Mesodermal cell (in vitro differentiated cells): ENCODE results near the gene RAB41. TPM values are rescaled to one million over a fixed set of nuclear protein-coding genes. Genes with fewer than 3 reads are reported as not detected.
"Not testable (repeated sequence)": the region's sequence is repeated elsewhere in the genome, so short reads cannot be mapped to it uniquely, and the experiment has no call there.

Experiments used
- H3K27ac ChIP-seq: 2 replicates; pipeline ENCODE4 v1.7.0; 2013; ENCODE audit warnings: mild to moderate bottlenecking, low read depth, low read length, moderate library complexity; ENCODE audit not compliant: severe bottlenecking
- H3K36me3 ChIP-seq: 2 replicates; pipeline ENCODE4 v1.7.1; 2013; ENCODE audit warnings: mild to moderate bottlenecking, low read length, moderate library complexity; ENCODE audit not compliant: control insufficient read depth, insufficient read depth
- H3K4me1 ChIP-seq: one replicate; pipeline ENCODE4 v1.7.1; 2013; ENCODE audit warnings: mild to moderate bottlenecking, low read length; ENCODE audit not compliant: insufficient read depth, control insufficient read depth, poor library complexity, severe bottlenecking
- H3K4me3 ChIP-seq: 2 replicates; pipeline ENCODE4 v1.7.0; 2013; ENCODE audit warnings: low read length, control low read depth, mild to moderate bottlenecking; ENCODE audit not compliant: insufficient read depth, poor library complexity, severe bottlenecking; ENCODE audit errors: extremely low read depth
- H3K9me3 ChIP-seq: 2 replicates; pipeline ENCODE4 v1.7.1; 2013; ENCODE audit warnings: mild to moderate bottlenecking, low read length, moderate library complexity; ENCODE audit not compliant: control insufficient read depth
- WGBS, 2 experiments: methylation state at CpG; one replicate each; pipeline ENCODE4 v1.1.5; 2013; ENCODE audit warnings: missing lambda C conversion rate in 2 of 2; ENCODE audit not compliant: insufficient coverage in 2 of 2; 5-methylcytosine and 5-hydroxymethylcytosine counted together
- polyA plus RNA-seq, 2 experiments: library from polyadenylated mRNA; stranded (reverse); fragments of 50-300 nt; gene quantifications; one replicate each; pipeline ENCODE4 v1.2.3, GENCODE V29; 2013

RAB41 gene
- not detected for polyA plus RNA-seq (2013, experiment 1 of 2)
- polyA plus RNA-seq (2013, experiment 2 of 2), result not detected

DNA sequence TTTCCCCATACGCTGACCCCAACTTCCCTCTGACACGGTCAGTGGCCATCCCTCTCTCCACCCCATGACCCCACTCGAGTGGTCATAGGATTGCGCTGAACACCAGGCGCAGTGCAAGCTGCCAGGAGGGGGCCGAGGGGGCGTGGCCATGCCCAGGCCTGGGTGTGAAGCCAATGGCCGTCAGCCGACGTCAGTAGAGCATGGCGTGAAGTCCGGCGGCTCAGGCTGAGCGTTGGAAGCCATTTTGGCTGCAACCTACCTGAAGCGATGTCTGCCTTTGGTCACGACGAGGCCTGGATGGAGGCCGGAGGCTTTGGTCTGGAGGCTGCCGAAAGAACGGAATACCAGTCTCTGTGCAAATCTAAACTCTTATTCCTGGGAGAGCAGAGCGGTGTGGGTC, at the start of gene RAB41:
TSS of gene RAB41 (plus strand) at position 222 of the 400 bp plus-strand sequence. CDS start at position 268, 46 bp downstream.
- WGBS, 2 experiments, result 90 to 99% methylated on average over 2 to 16 of the region's 21 CpGs
- Histone ChIP-seq H3K9me3 (no peaks in the 10 kb centered on the region), H3K4me1 (no peaks in the 10 kb centered on the region), H3K27ac (no peak within 1 kb of the TSS), H3K36me3 (peaks cover 12% of the 10 kb centered on the region), H3K4me3 (no peak within 1 kb of the TSS)

DNA sequence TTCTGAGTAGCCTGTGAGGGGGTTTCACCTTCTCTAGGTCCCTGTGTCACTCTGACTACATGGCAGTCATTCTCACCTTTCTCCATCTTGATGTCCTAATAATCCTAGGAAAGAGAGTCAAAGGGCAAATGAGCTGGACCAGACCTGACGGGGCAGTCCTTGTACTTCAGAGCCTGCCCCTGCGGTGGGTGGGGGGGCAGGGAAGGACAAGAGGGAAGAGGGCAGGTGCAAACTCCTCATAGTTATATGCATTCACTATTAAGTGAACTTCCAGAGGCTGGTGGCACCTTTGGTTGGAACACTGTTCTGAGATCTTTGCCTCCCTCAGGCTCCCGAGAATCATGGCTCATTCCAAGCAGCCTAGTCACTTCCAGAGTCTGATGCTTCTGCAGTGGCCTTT, 47.6 kb upstream of the RAB41 start, which contains the start of gene AWAT1:
TSS of gene AWAT1 (plus strand) at position 301 of the 400 bp plus-strand sequence. CDS start at position 342, 41 bp downstream.
- Histone ChIP-seq H3K36me3 (no peaks in the 10 kb centered on the region), H3K4me1 (no peaks in the 10 kb centered on the region), H3K4me3 (no peak within 1 kb of the TSS), H3K9me3 (no peaks in the 10 kb centered on the region), H3K27ac (no peak within 1 kb of the TSS)
- WGBS, 2 experiments, result 50% methylated on average over 1 of the region's 3 CpGs; no CpG with 5 or more reads in 1 of the 2 experiments

DNA sequence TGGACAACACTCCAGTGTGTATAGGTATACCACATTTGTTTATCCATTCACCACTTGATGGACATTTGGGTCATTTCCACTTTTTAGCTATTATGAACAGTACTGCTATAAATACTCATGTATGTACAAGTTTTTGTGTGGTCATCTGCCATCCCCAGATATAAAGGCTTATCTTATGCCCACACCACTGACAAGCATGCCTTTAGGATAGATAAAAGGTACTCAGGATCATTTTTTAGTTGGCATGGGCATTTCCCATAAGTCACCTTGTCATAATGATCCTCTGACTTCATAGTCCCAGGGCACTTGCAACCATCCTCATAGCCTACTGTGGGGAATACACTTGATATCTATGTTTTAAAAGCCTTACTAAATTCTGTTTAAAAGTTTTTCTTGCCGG, 41.2 kb upstream of the RAB41 start:
- Histone ChIP-seq H3K4me1 (no peaks in the 10 kb centered on the region), H3K27ac (no peak overlapping the region), H3K36me3 (no peaks in the 10 kb centered on the region), H3K4me3 (no peak overlapping the region), H3K9me3 (no peaks in the 10 kb centered on the region)
- WGBS, 2 experiments, result 63% methylated on average over 1 of the region's 1 CpG; no CpG with 5 or more reads in 1 of the 2 experiments

DNA sequence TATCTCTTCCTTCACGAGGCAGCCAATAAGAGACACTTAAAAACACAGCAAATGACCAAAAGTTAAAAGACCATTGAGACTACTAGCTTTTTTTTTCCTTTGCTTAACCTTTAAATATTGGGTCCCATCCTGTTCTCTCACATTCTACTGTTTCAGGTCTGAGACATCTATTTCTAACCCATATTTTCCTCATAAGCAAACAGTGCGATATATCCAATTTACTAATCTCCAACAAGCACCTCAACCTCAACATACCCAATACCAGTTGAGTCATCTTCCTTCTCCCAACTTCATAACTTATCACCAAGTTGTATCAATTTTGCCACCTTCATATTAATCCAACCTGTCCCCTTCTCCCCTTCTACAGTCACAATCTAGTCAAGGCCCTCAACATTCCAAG, 40.5 kb upstream of the RAB41 start:
- Histone ChIP-seq H3K4me3 (no peak overlapping the region), H3K27ac (no peak overlapping the region), H3K36me3 (no peaks in the 10 kb centered on the region), H3K4me1 (no peaks in the 10 kb centered on the region), H3K9me3 (no peaks in the 10 kb centered on the region)
- 89 to 100% methylated on average over 1 of the region's 2 CpGs for WGBS, 2 experiments

DNA sequence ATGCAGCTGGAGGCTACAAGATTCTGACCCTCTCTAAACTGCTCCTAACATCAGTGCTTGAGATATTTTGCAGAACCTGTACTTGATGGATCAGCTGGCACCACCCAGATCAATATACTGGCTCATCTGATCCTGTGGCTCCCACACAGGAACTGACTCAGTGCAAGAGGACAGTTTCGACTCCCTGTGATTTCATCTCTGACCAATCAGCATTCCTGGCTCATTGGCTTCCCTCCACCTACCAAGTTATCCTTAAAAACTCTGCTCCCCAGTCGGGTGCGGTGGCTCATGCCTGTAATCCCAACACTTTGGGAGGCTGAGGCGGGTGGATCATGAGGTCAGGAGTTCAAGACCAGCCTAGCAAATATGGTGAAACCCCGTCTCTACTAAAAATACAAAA, 38.4 kb upstream of the RAB41 start:
- WGBS, 2 experiments, result 80% methylated on average over 1 of the region's 5 CpGs; no CpG with 5 or more reads in 1 of the 2 experiments
- H3K9me3 ChIP-seq, H3K36me3 ChIP-seq: not testable (repeated sequence)

DNA sequence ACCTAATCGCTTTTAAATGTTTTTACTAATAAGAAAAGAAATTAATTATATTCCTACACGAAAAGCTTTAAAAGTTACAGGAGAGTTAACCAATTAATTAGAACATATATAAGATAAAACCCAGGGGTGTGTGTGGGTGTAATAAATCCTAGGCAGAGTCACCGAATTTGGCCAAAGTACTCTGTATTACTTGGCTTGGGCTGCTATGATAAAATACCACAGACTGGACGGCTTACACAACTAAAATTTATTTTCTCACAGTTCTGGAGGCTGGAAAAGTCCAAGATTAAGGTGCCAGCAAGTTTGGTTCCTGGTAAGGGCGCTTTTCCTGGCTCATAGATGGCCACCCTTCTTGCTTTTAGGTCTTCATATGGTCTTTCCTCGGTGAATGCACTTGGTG, 37.1 kb upstream of the RAB41 start:
- WGBS, 2 experiments, result 100% methylated on average over 1 of the region's 6 CpGs; no CpG with 5 or more reads in 1 of the 2 experiments

More for the DNA sequence above, 38.4 kb upstream of the RAB41 start:
- not testable (repeated sequence) for H3K4me1 ChIP-seq, H3K4me3 ChIP-seq, H3K27ac ChIP-seq

DNA sequence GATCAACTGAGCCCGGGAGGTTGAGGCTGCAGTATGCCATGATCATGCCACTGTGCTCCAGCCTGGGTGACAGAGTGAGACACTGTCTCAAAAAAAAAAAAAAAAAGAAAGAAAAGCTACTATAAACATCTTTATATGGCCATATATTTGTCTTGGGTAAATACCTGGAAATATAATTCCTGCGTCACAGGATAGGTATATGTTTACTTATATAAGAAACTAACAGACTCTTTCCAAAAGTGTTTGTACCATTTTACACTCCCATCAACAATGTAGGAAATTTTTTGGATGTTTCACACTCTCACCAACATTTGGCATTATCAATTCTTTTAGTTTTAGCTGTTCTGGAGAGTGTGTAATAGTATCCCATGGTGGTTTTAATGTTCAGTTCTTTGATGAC, 34.7 kb upstream of the RAB41 start:
- WGBS, 2 experiments, result no CpG with 5 or more reads among the region's 2 CpGs
- H3K27ac ChIP-seq, result no peak overlapping the region
- H3K36me3 ChIP-seq, result no peaks in the 10 kb centered on the region
- no peak overlapping the region for H3K4me3 ChIP-seq
- H3K9me3 ChIP-seq, result no peaks in the 10 kb centered on the region
- H3K4me1 ChIP-seq, result no peaks in the 10 kb centered on the region

More for the DNA sequence above, 37.1 kb upstream of the RAB41 start:
- Histone ChIP-seq H3K27ac (no peak overlapping the region), H3K4me3 (no peak overlapping the region), H3K9me3 (no peaks in the 10 kb centered on the region), H3K36me3 (no peaks in the 10 kb centered on the region), H3K4me1 (no peaks in the 10 kb centered on the region)

DNA sequence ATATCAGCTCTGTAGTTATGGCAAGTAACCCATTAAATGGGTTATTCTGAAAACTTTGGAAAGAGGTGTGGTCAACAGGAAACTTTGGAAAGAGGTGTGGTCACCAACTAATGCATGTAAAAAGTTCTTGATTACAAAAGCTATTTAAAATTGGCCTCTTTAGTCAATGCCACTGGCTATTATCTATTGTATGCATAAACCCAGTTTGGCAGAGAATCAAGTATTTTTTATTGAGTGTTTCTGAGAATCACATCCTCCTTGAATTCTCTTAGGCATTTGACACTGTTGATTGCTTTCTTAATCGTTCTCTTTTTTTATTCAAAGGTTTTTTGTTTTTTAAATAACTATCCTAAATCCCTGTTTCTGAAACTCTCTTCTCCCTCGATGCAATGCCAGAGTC, 29.5 kb upstream of the RAB41 start:
- Histone ChIP-seq H3K27ac (no peak overlapping the region), H3K4me1 (no peaks in the 10 kb centered on the region), H3K4me3 (no peak overlapping the region), H3K36me3 (no peaks in the 10 kb centered on the region), H3K9me3 (no peaks in the 10 kb centered on the region)
- WGBS, 2 experiments, result 94 to 100% methylated on average over 1 to 2 of the region's 2 CpGs

DNA sequence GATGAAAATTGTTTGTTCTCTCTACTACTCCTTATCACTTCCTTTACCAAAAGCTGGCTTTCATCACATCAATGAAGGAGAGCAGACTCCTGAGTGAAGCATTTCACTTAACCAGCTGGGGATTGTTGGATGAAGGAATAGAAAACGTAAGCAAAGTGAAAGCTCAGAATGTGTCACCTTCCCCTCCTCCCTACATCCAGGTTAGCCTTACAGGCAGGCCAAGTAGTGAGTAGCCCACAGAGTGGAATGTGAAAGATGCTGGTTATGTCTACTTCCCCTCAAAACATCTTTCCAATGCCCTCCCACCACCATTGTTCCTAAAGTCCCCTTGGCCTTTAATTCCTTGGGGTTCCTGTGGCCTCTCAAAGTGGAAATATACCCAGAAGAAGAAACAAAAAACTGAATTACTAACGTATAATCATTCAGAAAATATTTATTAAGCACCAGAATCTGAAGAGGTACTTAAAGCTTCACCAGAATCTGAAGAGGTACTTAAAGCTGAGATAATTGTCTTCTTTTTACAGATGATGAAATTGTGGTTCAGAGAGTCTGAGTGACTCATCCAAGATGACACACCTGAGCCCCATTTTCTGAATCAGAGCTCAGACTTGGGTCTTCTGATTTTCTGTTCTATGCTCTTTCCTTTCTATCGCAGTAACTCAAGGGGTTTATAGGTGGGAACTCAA, 28.5 kb upstream of the RAB41 start:
- H3K36me3 ChIP-seq, result no peaks in the 10 kb centered on the region
- no CpG with 5 or more reads among the region's 3 CpGs for WGBS, 2 experiments
- no peaks in the 10 kb centered on the region for H3K9me3 ChIP-seq
- no peak overlapping the region for H3K27ac ChIP-seq
- no peaks in the 10 kb centered on the region for H3K4me1 ChIP-seq
- H3K4me3 ChIP-seq, result no peak overlapping the region

DNA sequence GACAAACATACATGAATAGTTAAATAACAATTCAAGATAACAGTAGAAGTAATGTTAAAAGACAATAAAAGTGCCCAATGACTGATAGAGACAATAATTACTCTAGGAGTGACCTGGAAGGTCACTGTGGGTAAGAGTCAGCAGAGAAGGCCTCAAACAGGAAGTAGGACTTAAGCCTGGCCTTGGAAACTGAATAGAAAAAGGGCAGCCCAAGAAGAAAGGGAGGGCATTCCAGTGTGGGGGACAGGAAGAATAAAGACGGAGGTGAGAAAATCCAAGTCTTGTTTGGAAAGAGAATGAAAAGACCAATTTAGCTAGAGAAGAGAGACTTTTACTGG, 27.9 kb upstream of the RAB41 start:
- Histone ChIP-seq H3K27ac (no peak overlapping the region), H3K4me3 (no peak overlapping the region), H3K4me1 (no peaks in the 10 kb centered on the region), H3K9me3 (no peaks in the 10 kb centered on the region), H3K36me3 (no peaks in the 10 kb centered on the region)
- 80% methylated on average over 1 of the region's 1 CpG; no CpG with 5 or more reads in 1 of the 2 experiments for WGBS, 2 experiments

DNA sequence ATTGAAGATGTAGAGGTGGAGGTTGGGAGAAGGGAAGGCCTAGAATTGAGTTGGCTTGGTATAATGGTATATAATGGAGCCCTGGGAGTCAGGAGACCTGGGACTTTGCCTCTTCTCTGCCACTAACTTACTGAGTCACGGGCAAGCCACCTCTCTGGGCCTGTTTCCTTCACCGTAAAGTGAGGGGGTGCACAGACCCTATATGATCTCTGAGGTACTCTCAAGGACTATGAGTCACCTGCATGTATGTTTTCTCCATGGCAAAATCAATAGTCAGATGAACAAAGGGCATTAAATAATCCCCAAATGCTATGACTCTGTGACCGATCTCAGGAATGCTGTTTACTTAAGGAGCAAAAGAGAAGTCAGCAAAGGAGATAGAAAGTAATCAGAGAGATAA, 27.1 kb upstream of the RAB41 start:
- H3K27ac ChIP-seq, result no peak overlapping the region
- no peaks in the 10 kb centered on the region for H3K36me3 ChIP-seq
- no peaks in the 10 kb centered on the region for H3K9me3 ChIP-seq
- 96% methylated on average over 3 of the region's 3 CpGs; no CpG with 5 or more reads in 1 of the 2 experiments for WGBS, 2 experiments
- no peaks in the 10 kb centered on the region for H3K4me1 ChIP-seq
- H3K4me3 ChIP-seq, result no peak overlapping the region
